HFF-Myc (cell line): ENCODE results near the gene TTC27.
"Not testable (repeated sequence)": the region's sequence is repeated elsewhere in the genome, so short reads cannot be mapped to it uniquely, and the experiment has no call there.

Experiments used
- DNase-seq: peaks from one replicate; pipeline ENCODE4 v3.0.0-alpha.2; 2011; ENCODE audit warnings: low read depth; ENCODE audit errors: extremely low read depth
- H3K4me3 ChIP-seq: replicated peaks from 2 replicates; pipeline ENCODE4 v1.5.1; 2011; ENCODE audit warnings: low read depth, mild to moderate bottlenecking, control low read depth, low read length
- TF ChIP-seq, protein P1 (sequence below): IDR thresholded peaks from 2 replicates; pipeline ENCODE4 v1.5.1; 2012; ENCODE audit warnings: mild to moderate bottlenecking, low read depth, low read length, control low read depth; ENCODE audit errors: missing control alignments

TTC27 gene

DNA sequence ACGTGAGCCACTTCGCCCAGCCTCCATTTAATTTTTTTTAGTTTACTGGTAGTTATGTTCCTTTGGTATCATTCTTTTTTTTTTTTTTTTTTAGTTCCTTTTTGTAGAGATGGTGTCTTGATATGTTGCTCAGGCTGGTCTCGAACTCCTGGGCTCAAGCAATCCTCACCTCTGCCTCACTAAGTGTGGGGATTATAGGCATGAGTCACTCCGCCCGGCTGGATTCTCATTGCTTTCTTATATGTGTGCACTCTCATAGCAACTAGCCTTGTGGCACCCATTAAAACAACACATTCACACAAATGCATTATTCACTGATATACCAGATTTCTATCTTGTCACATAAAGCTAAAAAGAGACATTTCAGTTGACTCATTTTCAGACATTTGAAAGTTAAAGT lies 4.2 kb downstream of the TTC27 start:
- TF ChIP-seq, protein P1, sequence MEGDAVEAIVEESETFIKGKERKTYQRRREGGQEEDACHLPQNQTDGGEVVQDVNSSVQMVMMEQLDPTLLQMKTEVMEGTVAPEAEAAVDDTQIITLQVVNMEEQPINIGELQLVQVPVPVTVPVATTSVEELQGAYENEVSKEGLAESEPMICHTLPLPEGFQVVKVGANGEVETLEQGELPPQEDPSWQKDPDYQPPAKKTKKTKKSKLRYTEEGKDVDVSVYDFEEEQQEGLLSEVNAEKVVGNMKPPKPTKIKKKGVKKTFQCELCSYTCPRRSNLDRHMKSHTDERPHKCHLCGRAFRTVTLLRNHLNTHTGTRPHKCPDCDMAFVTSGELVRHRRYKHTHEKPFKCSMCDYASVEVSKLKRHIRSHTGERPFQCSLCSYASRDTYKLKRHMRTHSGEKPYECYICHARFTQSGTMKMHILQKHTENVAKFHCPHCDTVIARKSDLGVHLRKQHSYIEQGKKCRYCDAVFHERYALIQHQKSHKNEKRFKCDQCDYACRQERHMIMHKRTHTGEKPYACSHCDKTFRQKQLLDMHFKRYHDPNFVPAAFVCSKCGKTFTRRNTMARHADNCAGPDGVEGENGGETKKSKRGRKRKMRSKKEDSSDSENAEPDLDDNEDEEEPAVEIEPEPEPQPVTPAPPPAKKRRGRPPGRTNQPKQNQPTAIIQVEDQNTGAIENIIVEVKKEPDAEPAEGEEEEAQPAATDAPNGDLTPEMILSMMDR: no peak
- H3K4me3 ChIP-seq: no peak overlapping the region
- peak; percentile 19 for DNase-seq

DNA sequence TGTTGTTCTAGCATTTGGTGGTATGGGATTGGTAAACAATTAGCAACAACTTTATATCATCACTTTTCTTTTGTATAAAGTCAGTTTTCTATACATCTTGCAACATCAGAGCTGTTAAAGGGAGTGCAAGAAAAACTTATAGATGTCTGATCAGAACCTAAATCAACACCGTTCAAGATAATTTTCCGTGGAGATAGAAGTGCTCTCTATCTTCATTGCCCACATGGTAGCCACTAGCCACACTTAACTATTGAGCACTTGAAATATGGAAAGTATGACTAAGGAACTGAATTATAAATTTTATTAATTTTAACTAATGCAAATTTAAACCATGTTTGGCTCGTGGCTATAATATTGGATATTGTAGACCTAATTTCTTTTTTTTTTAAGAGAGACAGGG lies 5.2 kb downstream of the TTC27 start:
- TF ChIP-seq, protein P1: no peak
- no peak for DNase-seq
- H3K4me3 ChIP-seq: no peak overlapping the region

DNA sequence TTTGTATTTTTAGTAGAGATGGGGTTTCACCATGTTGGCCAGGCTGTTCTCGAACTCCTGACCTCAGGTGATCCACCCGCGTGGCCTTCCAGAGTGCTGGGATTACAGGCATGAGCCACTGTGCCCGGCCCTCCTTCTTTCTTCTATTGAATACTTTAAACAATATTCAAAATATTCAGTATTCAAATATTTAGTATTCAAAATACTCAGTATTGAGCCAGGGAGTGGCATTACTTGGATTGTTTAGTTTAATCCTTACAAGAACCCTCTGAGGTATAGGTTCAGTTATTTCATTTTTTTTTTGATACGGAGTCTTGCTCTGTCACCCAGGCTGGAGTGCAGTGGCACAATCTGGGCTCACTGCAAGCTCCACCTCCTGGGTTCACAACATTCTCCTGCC lies 10.7 kb downstream of the TTC27 start:
- DNase-seq: not testable (repeated sequence)

DNA sequence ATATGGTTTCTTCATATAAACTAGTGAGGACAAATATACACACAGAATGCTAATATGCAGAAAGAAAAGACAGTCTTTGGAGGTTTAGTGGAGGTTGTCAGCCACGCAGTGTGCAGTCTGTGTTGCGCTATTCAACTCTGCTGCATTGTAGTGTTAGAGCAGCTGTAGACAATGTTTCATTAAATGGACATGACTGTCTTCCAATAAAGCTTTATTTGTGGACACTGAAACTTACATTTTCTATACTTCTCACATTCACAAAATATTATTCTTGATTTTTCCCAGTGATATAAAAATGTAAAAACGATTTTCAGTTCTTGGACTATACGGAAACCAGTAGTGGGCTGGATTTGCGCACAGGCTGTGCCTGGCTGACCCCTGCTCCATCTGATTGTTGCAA lies 13.3 kb downstream of the TTC27 start:
- no peak for DNase-seq
- TF ChIP-seq, protein P1: no peak
- no peak overlapping the region for H3K4me3 ChIP-seq

More for the DNA sequence above, 10.7 kb downstream of the TTC27 start:
- not testable (repeated sequence) for H3K4me3 ChIP-seq

DNA sequence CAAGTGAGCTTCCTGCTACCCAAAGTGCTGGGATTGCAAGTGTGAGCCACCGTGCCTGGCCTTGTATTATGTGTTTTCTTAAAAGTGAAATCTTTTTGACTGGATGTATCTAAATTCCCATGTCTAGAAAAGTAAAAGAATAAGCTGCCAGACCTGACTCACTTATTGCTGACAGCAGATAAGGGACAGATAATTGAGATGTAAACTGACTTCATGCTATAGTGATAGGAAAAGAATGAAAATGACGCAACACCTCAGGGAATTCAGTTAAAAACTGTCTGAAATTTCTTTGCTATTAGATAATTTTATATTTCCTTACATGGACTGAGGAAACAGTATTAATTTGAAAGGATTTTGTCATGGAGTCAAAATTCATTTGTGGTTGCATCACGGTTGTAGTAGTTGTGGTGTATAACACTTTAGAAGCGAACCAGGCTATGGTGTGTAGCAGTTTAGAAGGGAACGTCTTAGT lies 19.4 kb downstream of the TTC27 start:
- H3K4me3 ChIP-seq: no peak overlapping the region
- no peak for DNase-seq
- TF ChIP-seq, protein P1: no peak

DNA sequence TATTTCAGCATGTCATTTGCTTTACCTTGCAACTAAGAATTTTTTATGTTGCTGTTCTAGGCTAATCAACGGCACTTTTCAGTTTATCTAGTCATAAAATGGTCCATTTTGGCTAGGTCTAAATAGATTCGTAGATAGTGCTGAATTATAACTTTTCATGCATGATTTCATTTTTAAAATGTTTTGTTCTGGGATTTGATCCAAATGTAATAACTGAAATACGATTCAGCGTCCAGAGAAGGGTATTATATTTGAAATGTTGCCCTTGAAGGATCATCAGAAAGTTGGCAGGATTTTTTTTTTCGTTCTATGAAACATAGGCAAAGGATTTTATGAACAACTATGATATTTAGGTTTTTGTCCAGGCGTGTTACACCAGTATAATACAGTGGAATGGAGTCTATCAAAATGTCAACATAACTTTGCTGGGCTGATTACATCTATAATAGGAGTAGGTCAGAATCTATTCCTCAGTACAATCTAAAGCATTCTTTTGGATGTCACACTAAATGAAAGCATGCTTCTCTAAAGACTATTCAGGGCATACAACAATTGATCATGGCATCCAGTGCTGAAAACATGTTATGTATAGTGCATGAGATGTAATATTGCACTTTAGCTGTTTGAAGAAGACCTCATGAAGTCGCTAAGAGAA lies 24.8 kb downstream of the TTC27 start:
- no peak overlapping the region for H3K4me3 ChIP-seq
- TF ChIP-seq, protein P1: no peak
- DNase-seq: no peak

DNA sequence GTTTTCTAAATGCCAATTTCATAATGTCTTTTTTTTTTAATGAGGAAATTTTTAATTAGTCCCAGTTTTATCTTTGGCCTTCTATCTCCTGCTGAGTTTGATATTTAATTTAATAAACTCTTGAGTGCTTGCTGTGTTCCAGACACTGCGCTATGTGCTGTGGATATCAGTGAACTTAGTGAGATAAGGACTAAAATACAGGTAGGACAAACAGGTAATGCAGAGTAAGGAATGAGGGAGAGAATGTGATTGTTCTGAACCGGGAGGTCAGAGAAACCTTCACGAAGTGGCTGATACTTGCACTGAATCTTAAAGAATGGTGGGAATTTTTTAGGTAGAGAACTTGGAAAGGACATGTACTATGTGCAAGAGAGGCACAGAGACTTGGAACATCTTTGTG lies 28.2 kb downstream of the TTC27 start:
- H3K4me3 ChIP-seq: no peak overlapping the region

More for the DNA sequence above, 28.2 kb downstream of the TTC27 start:
- no peak for DNase-seq
- TF ChIP-seq, protein P1: no peak
